B cell (primary cell): ENCODE results near the gene TBC1D32. TPM values are rescaled to one million over a fixed set of nuclear protein-coding genes. Genes with fewer than 3 reads are reported as not detected.

Source experiments
- ATAC-seq: fragments of 200-7000 bp; cut with Tn5 transposase; one replicate; pipeline ENCODE4 v1.10.0; 2021; ENCODE audit warnings: low read depth, mild to moderate bottlenecking, moderate number of reproducible peaks, moderate library complexity
- CTCF ChIA-PET: fragments of 350-600 bp; sonication (Branson Sonifier 250); formaldehyde crosslinking; loops from one replicate; lab custom pipeline; 2021; ENCODE audit warnings: antibody characterized with exemption, inconsistent platforms; lab: Charles Lee
- POLR2A ChIA-PET: fragments of 350-600 bp; sonication (Branson Sonifier 250); formaldehyde crosslinking; loops from one replicate; lab custom pipeline; 2021; ENCODE audit warnings: antibody characterized with exemption; lab: Charles Lee
- DNase-seq: peaks from one replicate; pipeline ENCODE4 v3.0.0; 2013
- H2AFZ ChIP-seq: 2 replicates; pipeline ENCODE4 v1.6.1; 2012; ENCODE audit warnings: mild to moderate bottlenecking, low read depth, low read length; ENCODE audit not compliant: insufficient read depth, poor library complexity, severe bottlenecking
- H3K27ac ChIP-seq, 2 donors: 1 replicate in 1 of 2; 2 replicates in 1 of 2; pipeline ENCODE4 v1.5.1; 2012 to 2013; ENCODE audit warnings: low read length in 2 of 2, mild to moderate bottlenecking in 2 of 2, moderate library complexity in 1 of 2
- H3K27me3 ChIP-seq, 4 experiments: fragments of 200-600 bp in 1 of 4; sonication (generic) in 1 of 4; replicated peaks in 1 of 4; 1 replicate in 2 of 4; 2 replicates in 2 of 4; pipeline versions ENCODE4 v1.6.1 to v1.7.0; 2013 to 2016; ENCODE audit warnings: low read length in 3 of 4, mild to moderate bottlenecking in 2 of 4, mixed read lengths in 1 of 4, moderate library complexity in 1 of 4; ENCODE audit not compliant: insufficient read depth in 4 of 4, control insufficient read depth in 3 of 4; ENCODE audit errors: control extremely low read depth in 1 of 4
- H3K36me3 ChIP-seq, 2 experiments: replicated peaks in 1 of 2; 1 replicate in 1 of 2; 2 replicates in 1 of 2; pipeline versions ENCODE4 v1.6.1 to v1.7.1; 2013; ENCODE audit warnings: low read length in 1 of 2; ENCODE audit not compliant: insufficient read depth in 2 of 2, control insufficient read depth in 1 of 2; ENCODE audit errors: control extremely low read depth in 1 of 2, extremely low read depth in 1 of 2
- H3K4me1 ChIP-seq, 2 donors: fragments of 200-600 bp in 1 of 2; sonication (generic) in 1 of 2; 1 replicate in 1 of 2; 2 replicates in 1 of 2; pipeline versions ENCODE4 v1.5.1 to v1.6.1; 2013 to 2017; ENCODE audit warnings: low read length in 2 of 2; ENCODE audit not compliant: control insufficient read depth in 2 of 2, insufficient read depth in 2 of 2
- H3K4me2 ChIP-seq: replicated peaks from 2 replicates; pipeline ENCODE3; 2012; ENCODE audit warnings: mild to moderate bottlenecking, low read depth, low read length; ENCODE audit not compliant: poor library complexity, severe bottlenecking
- H3K4me3 ChIP-seq, 5 experiments: fragments of 200-600 bp in 1 of 5; sonication (generic) in 1 of 5; 1 replicate in 3 of 5; 2 replicates in 2 of 5; pipeline versions ENCODE4 v1.5.1 to v1.7.0; 2011 to 2016; ENCODE audit warnings: low read length in 4 of 5, mild to moderate bottlenecking in 4 of 5, low read depth in 2 of 5, control low read depth in 1 of 5, moderate library complexity in 1 of 5; ENCODE audit not compliant: insufficient read depth in 1 of 5; ENCODE audit errors: control extremely low read depth in 1 of 5, extremely low read depth in 1 of 5
- H3K79me2 ChIP-seq: fragments of 200-600 bp; sonication (generic); one replicate; pipeline ENCODE4 v1.6.0; 2016; ENCODE audit warnings: low read length; ENCODE audit not compliant: control insufficient read depth, insufficient read depth
- H3K9ac ChIP-seq: fragments of 200-600 bp; sonication (generic); 2 replicates; pipeline ENCODE4 v1.6.1; 2017; ENCODE audit warnings: mild to moderate bottlenecking, low read length, moderate library complexity
- H3K9me3 ChIP-seq, 3 donors: one replicate each; pipeline versions ENCODE4 v1.6.1 to v1.7.1; 2013; ENCODE audit warnings: low read length in 2 of 3; ENCODE audit not compliant: control insufficient read depth in 2 of 3, insufficient read depth in 1 of 3; ENCODE audit errors: control extremely low read depth in 1 of 3
- H4K20me1 ChIP-seq: 2 replicates; pipeline ENCODE4 v1.6.0; 2012; ENCODE audit warnings: mild to moderate bottlenecking, low read length; ENCODE audit not compliant: insufficient read depth, control insufficient read depth, poor library complexity, severe bottlenecking
- H3K27ac Mint-ChIP-seq: one replicate; pipeline ENCODE4 v1.8.0; 2021; ENCODE audit warnings: mixed read lengths
- H3K27me3 Mint-ChIP-seq: one replicate; pipeline ENCODE4 v1.8.0; 2021; ENCODE audit warnings: mixed read lengths
- H3K4me1 Mint-ChIP-seq: one replicate; pipeline ENCODE4 v1.8.0; 2021; ENCODE audit warnings: mixed read lengths
- H3K4me3 Mint-ChIP-seq: one replicate; pipeline ENCODE4 v1.8.0; 2021; ENCODE audit warnings: mixed read lengths
- H3K9me3 Mint-ChIP-seq: one replicate; pipeline ENCODE4 v1.8.0; 2022; ENCODE audit warnings: mixed read lengths; ENCODE audit not compliant: insufficient read depth
- EZH2 ChIP-seq: IDR thresholded peaks from 2 replicates; pipeline ENCODE4 v1.6.1; 2012; ENCODE audit warnings: borderline replicate concordance, low read depth, mild to moderate bottlenecking, moderate library complexity, low read length; ENCODE audit not compliant: insufficient read depth, poor library complexity, severe bottlenecking
- WGBS: methylation state at CpG from one replicate; pipeline ENCODE4 v1.1.5; 2013; ENCODE audit warnings: missing lambda C conversion rate; ENCODE audit not compliant: insufficient coverage; 5-methylcytosine and 5-hydroxymethylcytosine counted together
- intact Hi-C: fragments of 100-400 bp; cut with micrococcal nuclease; formaldehyde crosslinking; loops from one replicate; pipeline ENCODE4 v1.10.0; 2022
- polyA plus RNA-seq: library from polyadenylated mRNA; depleted of rRNA; stranded (reverse); fragments of >200 nt; gene quantifications from 2 replicates; pipeline ENCODE4 v1.2.3, GENCODE V29; 2012
- total RNA-seq, 2 donors: library from RNA; stranded (reverse); fragments of 120-200 nt in 1 of 2; gene quantifications; 1 replicate in 1 of 2; 2 replicates in 1 of 2; pipeline versions ENCODE4 v1.2.3 to v1.2.4, GENCODE V29; 2013 to 2022
- TF ChIP-seq, protein P1 (sequence below): fragments of 200-600 bp; IDR thresholded peaks from one replicate; pipeline ENCODE4 v1.8.0; 2022; ENCODE audit warnings: antibody characterized with exemption, mild to moderate bottlenecking

TBC1D32 gene
- total and polyA plus RNA-seq, 2 donors (not counting 1 experiment from before 2014, with no cell fraction given), result 9.0 to 20.9 TPM

DNA sequence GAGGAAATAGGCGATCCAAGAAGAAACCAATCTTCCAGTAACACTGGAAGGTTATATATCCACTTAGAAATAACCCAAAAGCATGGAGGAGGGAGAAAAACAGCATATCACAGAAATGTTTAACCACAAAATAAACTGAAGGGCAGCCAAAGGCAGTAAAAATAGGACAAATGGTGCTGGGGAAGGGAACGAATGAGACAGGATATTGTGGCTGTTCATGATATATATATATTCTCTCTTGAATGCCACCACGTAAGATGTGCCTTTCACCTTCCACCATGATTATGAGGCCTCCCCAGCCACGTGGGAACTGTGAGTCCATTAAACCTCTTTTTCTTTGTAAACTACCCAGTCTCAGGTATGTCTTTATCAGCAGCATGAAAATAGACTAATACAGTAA, 162.4 kb downstream of the TBC1D32 start:
- H4K20me1 ChIP-seq, result no peaks in the 10 kb centered on the region
- no peak for ATAC-seq
- no peak overlapping the region for H3K27ac ChIP-seq
- H3K4me2 ChIP-seq, result no peak overlapping the region
- intact Hi-C loops, result no loop called here
- WGBS, result no CpG with 5 or more reads among the region's 4 CpGs
- no peaks in the 10 kb centered on the region for H3K4me1 ChIP-seq
- H2AFZ ChIP-seq, result no peak overlapping the region
- no peaks in the 10 kb centered on the region for H3K9me3 ChIP-seq
- no peak for DNase-seq
- no peaks in the 10 kb centered on the region for H3K27me3 ChIP-seq
- Mint-ChIP-seq H3K4me1 (no peaks in the 10 kb centered on the region), H3K4me3 (no peak overlapping the region), H3K9me3 (no peaks in the 10 kb centered on the region), H3K27me3 (no peaks in the 10 kb centered on the region), H3K27ac (no peak overlapping the region)
- ChIA-PET CTCF (no interaction called here), POLR2A (no interaction called here)
- no peaks in the 10 kb centered on the region for H3K36me3 ChIP-seq
- H3K9ac ChIP-seq, result no peak overlapping the region
- TF ChIP-seq EZH2, result no peak
- TF ChIP-seq, protein P1, sequence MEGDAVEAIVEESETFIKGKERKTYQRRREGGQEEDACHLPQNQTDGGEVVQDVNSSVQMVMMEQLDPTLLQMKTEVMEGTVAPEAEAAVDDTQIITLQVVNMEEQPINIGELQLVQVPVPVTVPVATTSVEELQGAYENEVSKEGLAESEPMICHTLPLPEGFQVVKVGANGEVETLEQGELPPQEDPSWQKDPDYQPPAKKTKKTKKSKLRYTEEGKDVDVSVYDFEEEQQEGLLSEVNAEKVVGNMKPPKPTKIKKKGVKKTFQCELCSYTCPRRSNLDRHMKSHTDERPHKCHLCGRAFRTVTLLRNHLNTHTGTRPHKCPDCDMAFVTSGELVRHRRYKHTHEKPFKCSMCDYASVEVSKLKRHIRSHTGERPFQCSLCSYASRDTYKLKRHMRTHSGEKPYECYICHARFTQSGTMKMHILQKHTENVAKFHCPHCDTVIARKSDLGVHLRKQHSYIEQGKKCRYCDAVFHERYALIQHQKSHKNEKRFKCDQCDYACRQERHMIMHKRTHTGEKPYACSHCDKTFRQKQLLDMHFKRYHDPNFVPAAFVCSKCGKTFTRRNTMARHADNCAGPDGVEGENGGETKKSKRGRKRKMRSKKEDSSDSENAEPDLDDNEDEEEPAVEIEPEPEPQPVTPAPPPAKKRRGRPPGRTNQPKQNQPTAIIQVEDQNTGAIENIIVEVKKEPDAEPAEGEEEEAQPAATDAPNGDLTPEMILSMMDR, result no peak
- no peak overlapping the region for H3K4me3 ChIP-seq
- H3K79me2 ChIP-seq, result no peaks in the 10 kb centered on the region

GRCh38 chr6:121161886-121162285, 172.4 kb downstream of the TBC1D32 start:
- H3K27ac Mint-ChIP-seq, result no peak overlapping the region
- H3K4me1 Mint-ChIP-seq, result no peaks in the 10 kb centered on the region
- no peaks in the 10 kb centered on the region for H3K4me1 ChIP-seq
- H2AFZ ChIP-seq, result no peak overlapping the region
- POLR2A ChIA-PET, result no interaction called here
- intact Hi-C loops, result no loop called here
- no peak overlapping the region for H3K9ac ChIP-seq
- no peaks in the 10 kb centered on the region for H3K27me3 ChIP-seq
- peaks cover 1 to 23% of the 10 kb centered on the region in 2 experiments for H3K36me3 ChIP-seq
- ATAC-seq (no peak), DNase-seq (no peak)
- no peak overlapping the region for H3K4me2 ChIP-seq
- H4K20me1 ChIP-seq, result no peaks in the 10 kb centered on the region
- peaks cover 3% of the 10 kb centered on the region for H3K9me3 Mint-ChIP-seq
- TF ChIP-seq, protein P1, result no peak
- no peak for TF ChIP-seq EZH2
- no peak overlapping the region for H3K27ac ChIP-seq
- no peaks in the 10 kb centered on the region for H3K79me2 ChIP-seq
- H3K27me3 Mint-ChIP-seq, result no peaks in the 10 kb centered on the region
- peaks cover 0 to 7% (median 0%) of the 10 kb centered on the region in 3 donors for H3K9me3 ChIP-seq
- H3K4me3 Mint-ChIP-seq, result no peak overlapping the region
- CTCF ChIA-PET, result no interaction called here
- H3K4me3 ChIP-seq, result no peak overlapping the region
